Anterior cingulate cortex (tissue), 58 donors: Measurements from ENCODE around the gene SPATA1.

ENCODE experiments used
- DNase-seq, 58 donors: peaks; one replicate each; lab custom pipeline; 2025; lab: John Stamatoyannopoulos, UW

Gene SPATA1

GRCh38 chr1:84508510-84508909 is 2.3 kb downstream of the SPATA1 start:
- no peak for DNase-seq

DNA sequence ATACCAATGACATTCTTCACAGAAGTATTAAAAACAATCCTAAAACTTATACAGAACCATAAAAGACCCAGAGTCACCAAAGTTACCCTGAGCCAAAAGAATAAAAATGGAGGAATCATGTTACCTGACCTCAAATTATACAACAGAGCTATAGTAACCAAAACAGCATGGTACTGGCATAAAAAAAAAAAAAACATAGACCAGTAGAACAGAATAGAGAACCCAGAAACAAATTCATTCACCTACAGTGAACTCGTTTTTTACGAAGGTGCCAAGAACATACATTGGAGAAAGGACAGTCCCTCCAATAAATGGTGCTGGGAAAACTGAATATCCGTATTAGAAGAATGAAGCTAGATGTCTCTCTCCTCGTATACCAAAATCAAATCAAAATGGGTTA is 2.8 kb downstream of the SPATA1 start:
- no peak for DNase-seq

- DNase-seq = no peak
Observed at GRCh38 chr1:84510165-84510564, 4.0 kb downstream of the SPATA1 start.

GRCh38 chr1:84510668-84511067 is 4.5 kb downstream of the SPATA1 start:
- no peak for DNase-seq

DNA sequence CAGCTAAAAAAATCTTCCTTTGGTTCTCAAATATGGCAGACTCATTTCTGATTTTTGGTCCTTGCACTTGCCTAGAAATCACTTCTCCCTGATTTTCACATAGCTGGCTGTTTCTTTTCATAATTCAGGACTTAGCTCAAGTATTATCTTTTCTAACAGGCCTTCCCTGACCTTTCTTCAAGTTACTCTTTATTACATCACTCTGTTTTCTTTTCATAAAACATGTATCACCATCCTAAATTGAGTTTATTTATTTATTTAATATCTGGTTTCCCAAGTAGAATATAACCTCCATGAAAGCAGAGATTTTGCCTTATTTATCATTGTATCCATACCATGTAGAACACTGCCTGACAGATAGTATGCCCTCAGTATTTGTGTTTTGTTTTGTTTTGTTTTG is 18.4 kb downstream of the SPATA1 start:
- no peak for DNase-seq

DNA sequence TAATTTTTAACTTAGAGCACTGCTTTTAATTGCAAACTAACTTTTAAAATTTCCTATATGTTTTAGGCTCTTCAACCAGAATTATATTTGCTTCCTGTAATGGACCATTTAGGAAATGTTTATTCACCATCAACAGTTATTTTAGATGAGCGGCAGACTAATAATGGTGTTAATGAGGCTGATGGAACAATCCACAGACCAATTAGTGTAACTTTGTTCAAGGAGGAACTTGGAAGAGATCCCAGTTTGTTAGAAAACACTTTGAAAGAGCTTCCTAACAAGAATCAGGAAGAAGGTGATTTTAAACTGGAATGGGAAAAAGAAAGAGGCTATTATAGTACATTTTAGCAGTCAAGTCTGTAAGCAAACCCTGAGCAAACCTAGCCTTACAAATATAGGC is 19.6 kb downstream of the SPATA1 start:
- peak in 1 of 58 donors; percentile 29 for DNase-seq

DNA sequence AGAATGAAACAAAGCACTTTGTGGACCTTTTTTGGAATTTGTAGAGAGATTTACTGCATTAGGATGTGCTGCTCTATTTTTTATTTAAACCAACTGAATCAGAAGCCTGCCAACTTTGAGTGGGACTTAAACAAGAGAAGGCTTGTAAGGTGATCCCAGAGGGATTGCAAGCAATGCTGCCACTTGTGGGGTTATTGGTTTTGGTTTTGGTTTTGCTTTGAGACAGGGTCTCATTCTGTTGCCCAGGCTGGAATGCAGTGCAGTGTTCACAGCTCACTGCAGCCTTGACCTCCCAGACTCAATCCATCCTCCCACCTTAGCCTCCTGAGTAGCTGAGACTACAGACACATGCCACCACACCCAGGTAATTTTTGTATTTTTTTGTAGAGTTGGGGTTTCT is 32.4 kb downstream of the SPATA1 start:
- DNase-seq = no peak

DNA sequence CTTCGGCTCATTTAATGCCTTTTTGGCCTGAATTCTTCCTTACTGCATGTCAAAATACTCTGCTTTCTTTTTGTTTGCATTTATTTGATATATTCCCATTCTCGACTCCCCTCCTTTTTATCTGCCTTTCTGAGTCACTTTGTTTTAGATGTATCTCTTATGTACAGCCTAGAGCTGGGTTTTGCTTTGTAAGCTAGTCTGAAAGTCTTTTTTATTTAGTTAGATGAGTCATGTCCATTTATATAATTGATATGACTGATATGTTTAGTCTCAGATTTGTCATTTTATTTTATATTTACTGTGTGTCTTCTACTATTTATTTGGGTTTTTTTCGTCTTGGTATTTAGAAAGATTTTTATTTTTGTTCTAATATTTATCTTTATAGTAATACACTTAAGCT is 33.8 kb downstream of the SPATA1 start:
- DNase-seq = no peak

- DNase-seq = no peak
Observed at GRCh38 chr1:84540759-84541158, 34.6 kb downstream of the SPATA1 start.

GRCh38 chr1:84541679-84542078 is 35.5 kb downstream of the SPATA1 start:
- DNase-seq = no peak

DNA sequence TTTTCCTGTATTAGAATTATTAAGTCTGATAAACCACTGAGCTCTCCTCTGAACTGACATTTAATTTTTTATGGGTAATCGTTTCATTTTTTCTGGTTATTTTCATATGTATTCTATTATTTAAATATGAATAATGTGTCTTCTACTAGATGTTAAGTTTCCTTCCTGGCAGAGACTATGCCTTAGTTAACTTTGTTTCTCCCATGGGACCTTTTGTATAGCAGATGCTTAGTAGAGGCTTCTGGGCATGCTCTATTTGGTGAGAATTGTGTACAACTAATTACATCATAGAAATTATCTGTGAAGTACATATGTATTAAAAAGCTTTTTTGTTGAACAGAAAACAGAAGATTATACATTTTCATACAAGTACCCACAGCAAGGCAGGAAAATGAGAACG is 44.6 kb downstream of the SPATA1 start:
- no peak for DNase-seq

- DNase-seq = no peak
Observed at GRCh38 chr1:84569216-84569615, 63.0 kb downstream of the SPATA1 start.

- DNase-seq = no peak
Observed at GRCh38 chr1:84570436-84571149, 64.4 kb downstream of the SPATA1 start.

- no peak for DNase-seq
Observed at GRCh38 chr1:84571150-84571535, 65.0 kb downstream of the SPATA1 start.

GRCh38 chr1:84573481-84573966 is 67.3 kb downstream of the SPATA1 start:
- no peak for DNase-seq

DNA sequence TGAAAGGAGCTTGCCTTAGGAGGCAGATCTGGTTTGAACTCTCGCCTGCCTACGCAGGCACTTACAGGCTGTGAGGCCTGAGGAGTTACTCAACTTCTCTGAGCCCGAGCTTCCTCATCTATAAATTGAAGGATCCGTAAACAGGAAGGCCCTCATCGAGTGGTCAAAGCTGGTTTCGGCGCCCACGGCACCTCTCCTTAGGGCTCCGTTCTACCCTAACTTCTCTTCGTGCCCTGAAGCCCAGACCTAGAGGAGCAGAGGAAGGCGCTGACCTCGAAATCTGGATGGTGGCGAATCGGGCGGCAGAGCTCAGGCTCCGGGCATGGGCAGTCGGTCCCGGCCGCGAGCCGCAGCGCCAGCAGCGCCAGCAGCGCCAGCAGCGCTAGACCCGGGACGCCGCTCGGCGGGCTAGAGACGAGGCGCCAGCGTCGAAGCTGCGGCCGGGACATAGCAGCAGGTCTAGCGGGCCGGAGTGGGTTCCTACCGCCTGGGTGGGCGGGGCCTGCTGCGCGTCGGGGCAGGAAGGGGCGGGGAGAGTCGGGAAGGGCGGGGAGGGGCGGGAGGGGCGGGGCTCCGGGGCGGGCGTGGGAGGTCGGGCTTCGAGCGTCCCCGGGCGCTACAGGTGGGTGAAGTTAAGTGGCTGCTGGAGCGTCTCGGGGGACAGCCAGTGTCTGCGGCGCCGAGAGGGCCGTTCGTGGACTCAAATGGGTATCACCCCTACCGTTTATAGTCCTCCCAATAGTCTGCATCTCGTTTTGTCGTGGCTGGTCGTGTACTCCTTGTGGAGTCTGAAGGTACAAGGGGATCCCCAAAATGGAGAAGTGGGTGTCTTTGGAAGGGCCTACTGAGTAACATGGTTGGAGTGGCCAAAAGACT is 68.0 kb downstream of the SPATA1 start, which contains the start of gene CTBS:
Gene CTBS (minus strand): TSS at position 474 of the 876 bp plus-strand sequence. CDS start 25 bp downstream, at position 449.
- peak in 57 of 58 donors; percentile 10 to 91 (median 71) for DNase-seq

DNA sequence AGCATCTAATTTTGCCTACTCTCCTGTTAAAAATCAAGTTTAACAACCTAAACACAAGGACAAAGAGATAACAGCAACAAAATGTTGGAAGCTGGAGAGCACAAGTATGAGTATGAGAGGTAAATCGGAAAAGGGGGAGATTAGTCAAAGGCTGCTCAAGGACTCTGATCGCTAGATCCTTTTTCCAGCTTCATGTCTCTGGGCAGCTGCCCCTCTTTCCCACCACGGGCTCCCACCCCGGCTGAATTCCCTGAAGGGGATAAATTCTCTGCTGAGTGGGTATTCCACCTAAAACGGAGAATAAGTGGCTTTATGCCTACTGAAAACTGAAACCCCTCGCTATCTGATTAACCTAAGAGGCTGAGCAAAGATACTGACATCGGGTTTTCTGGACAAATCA is 68.8 kb downstream of the SPATA1 start:
- DNase-seq = no peak

DNA sequence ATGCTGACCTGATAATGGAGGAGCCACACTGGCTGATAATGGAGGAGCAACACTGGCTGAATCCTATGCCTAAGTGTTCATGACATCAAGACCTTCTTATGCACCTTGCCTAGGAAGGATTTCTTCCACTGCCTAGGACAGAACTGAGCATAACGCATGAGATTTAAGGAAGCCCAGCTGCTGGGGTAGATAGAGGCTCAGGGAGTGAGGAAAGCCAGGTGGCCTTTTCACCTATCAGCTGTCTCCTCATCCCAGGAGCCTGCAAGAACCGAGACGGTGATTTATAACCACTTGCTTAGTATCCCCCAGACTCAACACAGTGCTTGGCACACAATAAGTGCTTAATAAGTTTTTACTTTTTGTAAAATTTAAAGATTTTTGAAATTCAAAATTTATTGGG is 75.5 kb downstream of the SPATA1 start:
- DNase-seq = no peak

DNA sequence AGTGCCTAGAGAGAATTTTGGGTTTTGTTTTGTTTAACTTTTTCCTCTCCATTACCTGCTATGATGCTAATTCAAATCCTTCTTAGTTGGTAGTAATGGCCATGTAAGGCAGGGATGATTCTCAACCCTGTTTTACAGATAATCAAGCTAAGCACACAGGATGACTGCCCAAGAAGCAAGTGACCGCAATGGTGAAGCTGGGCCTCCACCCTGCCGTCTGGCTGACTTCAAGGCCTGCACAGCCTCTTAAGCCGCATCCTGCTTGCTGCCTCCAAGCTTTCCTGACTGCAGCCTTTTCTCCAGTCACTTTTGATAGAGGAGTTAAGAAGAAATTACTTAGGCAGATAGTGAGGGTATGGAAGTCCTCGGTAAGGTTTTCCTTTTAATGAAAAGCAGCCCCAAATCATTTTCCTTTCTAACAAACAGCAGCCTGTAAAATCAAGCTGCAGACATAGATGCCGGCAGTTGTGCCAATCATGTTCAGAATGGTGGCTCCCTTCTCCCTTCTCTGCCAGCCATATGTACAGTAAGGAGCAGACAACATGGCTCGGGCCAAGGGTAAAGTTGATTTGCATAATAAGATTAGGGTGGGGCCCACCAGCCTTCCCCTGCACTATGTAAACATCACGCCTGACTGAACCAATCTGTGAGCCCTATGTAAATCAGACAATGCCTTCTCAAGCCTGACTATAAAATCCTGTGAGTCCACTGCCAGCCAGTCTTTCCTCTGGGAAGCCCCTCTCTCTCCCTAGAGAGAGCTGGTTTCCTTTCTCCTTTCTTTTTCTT is 76.8 kb downstream of the SPATA1 start:
- DNase-seq = no peak

- DNase-seq = no peak
Observed at GRCh38 chr1:84583648-84584047, 77.5 kb downstream of the SPATA1 start.

- no peak for DNase-seq
Observed at GRCh38 chr1:84584126-84584525, 77.9 kb downstream of the SPATA1 start.
